Measurements from ENCODE around the gene ALK. TPM values are rescaled to one million over a fixed set of nuclear protein-coding genes. Genes with fewer than 3 reads are reported as not detected.

Gene ALK
- total RNA-seq, 2 donors from 2014 or later, result under 0.01 to 0.26 TPM

DNA sequence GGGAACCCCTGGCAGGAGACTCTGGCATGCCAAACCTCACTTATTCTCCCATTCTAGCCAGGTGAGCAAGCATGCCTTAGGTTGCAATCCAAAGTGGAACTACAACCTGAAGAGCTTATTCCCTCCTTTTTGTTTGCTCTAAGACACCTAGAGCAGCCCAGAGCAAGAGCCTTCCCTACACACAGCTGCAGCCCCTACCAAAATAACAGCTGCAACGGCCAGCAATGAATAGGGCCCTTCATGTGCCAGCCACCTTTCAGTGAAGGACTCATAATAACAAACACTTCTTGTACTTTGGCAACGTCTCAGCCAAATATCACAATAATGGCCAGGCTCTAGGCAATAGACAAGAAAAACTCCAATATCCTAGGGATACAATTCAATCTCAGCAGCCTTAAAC is 178.7 kb downstream of the ALK start:
- WGBS, 2 donors, result 77% methylated on average over 2 of the region's 2 CpGs
- intact Hi-C loops (cut with DNase I), result no loop called here
- Histone ChIP-seq H3K27me3 (no peaks in the 10 kb centered on the region), H3K4me1 (no peaks in the 10 kb centered on the region), H3K9me3 (no peaks in the 10 kb centered on the region), H3K4me3 (no peak overlapping the region), H3K27ac (no peak overlapping the region), H3K36me3 (replicated peaks in 1 of 2; ENCODE audit: insufficient read depth in 1 of 2, low read depth in 2 of 2) (no peaks in the 10 kb centered on the region)
- ATAC-seq (no peak), DNase-seq (no peak)
- TF ChIP-seq POLR2A (IDR thresholded peaks at IDR 0.05), result no peak
- TF ChIP-seq, protein P1, sequence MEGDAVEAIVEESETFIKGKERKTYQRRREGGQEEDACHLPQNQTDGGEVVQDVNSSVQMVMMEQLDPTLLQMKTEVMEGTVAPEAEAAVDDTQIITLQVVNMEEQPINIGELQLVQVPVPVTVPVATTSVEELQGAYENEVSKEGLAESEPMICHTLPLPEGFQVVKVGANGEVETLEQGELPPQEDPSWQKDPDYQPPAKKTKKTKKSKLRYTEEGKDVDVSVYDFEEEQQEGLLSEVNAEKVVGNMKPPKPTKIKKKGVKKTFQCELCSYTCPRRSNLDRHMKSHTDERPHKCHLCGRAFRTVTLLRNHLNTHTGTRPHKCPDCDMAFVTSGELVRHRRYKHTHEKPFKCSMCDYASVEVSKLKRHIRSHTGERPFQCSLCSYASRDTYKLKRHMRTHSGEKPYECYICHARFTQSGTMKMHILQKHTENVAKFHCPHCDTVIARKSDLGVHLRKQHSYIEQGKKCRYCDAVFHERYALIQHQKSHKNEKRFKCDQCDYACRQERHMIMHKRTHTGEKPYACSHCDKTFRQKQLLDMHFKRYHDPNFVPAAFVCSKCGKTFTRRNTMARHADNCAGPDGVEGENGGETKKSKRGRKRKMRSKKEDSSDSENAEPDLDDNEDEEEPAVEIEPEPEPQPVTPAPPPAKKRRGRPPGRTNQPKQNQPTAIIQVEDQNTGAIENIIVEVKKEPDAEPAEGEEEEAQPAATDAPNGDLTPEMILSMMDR (IDR thresholded peaks at IDR 0.05), result no peak

- Histone ChIP-seq H3K27ac (no peak overlapping the region), H3K36me3 (replicated peaks in 1 of 2; ENCODE audit: insufficient read depth in 1 of 2, low read depth in 2 of 2) (no peaks in the 10 kb centered on the region), H3K4me1 (no peaks in the 10 kb centered on the region), H3K4me3 (no peak overlapping the region), H3K9me3 (no peaks in the 10 kb centered on the region), H3K27me3 (no peaks in the 10 kb centered on the region)
- WGBS, 2 donors, result 76 to 77% methylated on average over 4 of the region's 4 CpGs
- intact Hi-C loops (cut with DNase I), result no loop called here
- ATAC-seq, result no peak
- DNase-seq, result no peak
- TF ChIP-seq, protein P1 (IDR thresholded peaks at IDR 0.05), result no peak
- no peak for TF ChIP-seq POLR2A (IDR thresholded peaks at IDR 0.05)
Observed at GRCh38 chr2:29741132-29741531, 180.3 kb downstream of the ALK start.

DNA sequence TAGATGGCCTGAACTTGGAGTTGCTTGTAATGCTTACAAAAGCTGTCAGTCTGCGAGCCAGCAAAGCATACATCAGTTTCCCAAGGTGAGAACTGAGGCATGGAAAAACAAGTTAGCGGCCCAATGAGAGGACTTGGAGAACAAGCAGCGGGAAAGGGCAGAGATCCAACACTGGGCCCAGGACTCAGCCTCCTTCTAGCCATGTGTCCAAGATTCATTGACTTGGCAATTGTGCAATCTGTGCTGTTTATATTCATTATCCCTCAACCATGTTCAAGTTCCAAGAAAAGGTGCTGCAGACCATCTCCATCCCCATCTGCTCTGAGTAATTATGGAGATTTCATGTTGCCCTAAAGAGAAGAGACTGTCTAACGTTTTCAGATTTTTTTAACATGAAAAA is 187.4 kb downstream of the ALK start:
- WGBS, 2 donors, result 65 to 79% methylated on average over 3 to 4 of the region's 4 CpGs
- ATAC-seq, result no peak
- H3K9me3 ChIP-seq, result no peaks in the 10 kb centered on the region
- no peaks in the 10 kb centered on the region for H3K36me3 ChIP-seq (replicated peaks in 1 of 2; ENCODE audit: insufficient read depth in 1 of 2, low read depth in 2 of 2)
- no peak overlapping the region for H3K4me3 ChIP-seq
- no peak for DNase-seq
- intact Hi-C loops (cut with DNase I), result no loop called here
- no peak for TF ChIP-seq POLR2A (IDR thresholded peaks at IDR 0.05)
- TF ChIP-seq, protein P1 (IDR thresholded peaks at IDR 0.05), result no peak
- H3K27me3 ChIP-seq, result no peaks in the 10 kb centered on the region
- H3K4me1 ChIP-seq, result no peaks in the 10 kb centered on the region
- no peak overlapping the region for H3K27ac ChIP-seq

- TF ChIP-seq, protein P1 (IDR thresholded peaks at IDR 0.05), result no peak
- TF ChIP-seq POLR2A (IDR thresholded peaks at IDR 0.05), result no peak
- intact Hi-C loops (cut with DNase I), result no loop called here
- no peak overlapping the region for H3K4me3 ChIP-seq
- no peak overlapping the region for H3K27ac ChIP-seq
- 88 to 89% methylated on average over 1 of the region's 1 CpG for WGBS, 2 donors
- H3K4me1 ChIP-seq, result no peaks in the 10 kb centered on the region
- no peaks in the 10 kb centered on the region for H3K27me3 ChIP-seq
- no peak for DNase-seq
- no peak for ATAC-seq
- H3K9me3 ChIP-seq, result no peaks in the 10 kb centered on the region
- no peaks in the 10 kb centered on the region for H3K36me3 ChIP-seq (replicated peaks in 1 of 2; ENCODE audit: insufficient read depth in 1 of 2, low read depth in 2 of 2)
Observed at GRCh38 chr2:29733213-29733612, 188.2 kb downstream of the ALK start.

DNA sequence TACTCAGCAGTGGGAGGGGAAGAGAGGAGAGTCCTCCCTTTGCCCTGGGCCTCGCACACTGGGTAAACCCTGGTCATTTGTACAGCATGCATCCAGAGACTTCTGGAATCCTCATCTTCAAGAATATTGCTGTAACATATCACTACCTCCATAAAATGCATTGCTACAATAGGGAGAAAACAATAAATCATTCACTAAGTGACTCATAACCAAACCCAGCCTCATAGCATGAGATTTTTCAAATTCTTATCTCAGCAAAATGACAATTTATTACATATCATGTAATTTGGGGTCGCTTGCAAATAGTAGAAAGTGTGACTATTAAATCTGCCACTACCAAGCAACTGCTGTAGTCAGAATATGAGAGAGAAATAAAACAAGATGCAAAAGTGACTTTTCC is 189.4 kb downstream of the ALK start:
- no peak for TF ChIP-seq POLR2A (IDR thresholded peaks at IDR 0.05)
- TF ChIP-seq, protein P1 (IDR thresholded peaks at IDR 0.05), result no peak
- ATAC-seq, result no peak

More for the DNA sequence above, 189.4 kb downstream of the ALK start:
- Histone ChIP-seq H3K36me3 (replicated peaks in 1 of 2; ENCODE audit: insufficient read depth in 1 of 2, low read depth in 2 of 2) (no peaks in the 10 kb centered on the region), H3K27ac (no peak overlapping the region), H3K4me3 (no peak overlapping the region), H3K27me3 (no peaks in the 10 kb centered on the region), H3K4me1 (no peaks in the 10 kb centered on the region), H3K9me3 (no peaks in the 10 kb centered on the region)
- intact Hi-C loops (cut with DNase I), result no loop called here
- WGBS, 2 donors, result 77 to 78% methylated on average over 2 of the region's 2 CpGs
- no peak for DNase-seq
